Stimulated activated CD4-positive, alpha-beta T cell treated with anti-CD3 and anti-CD28 coated beads, Interleukin-15, amount 100 ng/mL, for 48 hours (primary cell): ENCODE results near the gene PAPOLG.
"Not testable (repeated sequence)": the region's sequence is repeated elsewhere in the genome, so short reads cannot be mapped to it uniquely, and the experiment has no call there.

ENCODE experiments used
- DNase-seq, 2 donors: peaks; one replicate each; pipeline ENCODE4 v3.0.0-alpha.2; 2020; ENCODE audit warnings: low read depth in 2 of 2

The PAPOLG gene

GRCh38 chr2:60822987-60823386, 66.9 kb downstream of the PAPOLG start:
- no peak for DNase-seq

GRCh38 chr2:60823694-60824305, 67.7 kb downstream of the PAPOLG start:
- DNase-seq, result no peak

GRCh38 chr2:60825666-60826065, 69.6 kb downstream of the PAPOLG start:
- no peak for DNase-seq

GRCh38 chr2:60826111-60826510, 70.0 kb downstream of the PAPOLG start:
- no peak for DNase-seq

- DNase-seq, result not testable (repeated sequence)
These were observed 70.8 kb downstream of the PAPOLG start for GRCh38 chr2:60826860-60827259.

GRCh38 chr2:60827369-60827768, 71.3 kb downstream of the PAPOLG start:
- DNase-seq, result no peak

- no peak for DNase-seq
These were observed 74.9 kb downstream of the PAPOLG start for GRCh38 chr2:60830991-60831390.

- no peak for DNase-seq
These were observed 75.9 kb downstream of the PAPOLG start for GRCh38 chr2:60831921-60832320.

GRCh38 chr2:60832621-60833020, 76.6 kb downstream of the PAPOLG start:
- DNase-seq, result no peak

- DNase-seq, result no peak
These were observed 78.2 kb downstream of the PAPOLG start for GRCh38 chr2:60834270-60834717.

- no peak for DNase-seq
These were observed 80.4 kb downstream of the PAPOLG start for GRCh38 chr2:60836491-60836890.

GRCh38 chr2:60837123-60837522, 81.1 kb downstream of the PAPOLG start:
- DNase-seq, result no peak

- no peak for DNase-seq
These were observed 82.4 kb downstream of the PAPOLG start for GRCh38 chr2:60838481-60838880.

- DNase-seq, result no peak
These were observed 83.2 kb downstream of the PAPOLG start for GRCh38 chr2:60839126-60839813.

- no peak for DNase-seq
These were observed 84.8 kb downstream of the PAPOLG start for GRCh38 chr2:60840880-60841279.

- no peak for DNase-seq
These were observed 86.9 kb downstream of the PAPOLG start for GRCh38 chr2:60843006-60843405.

- no peak for DNase-seq
These were observed 88.0 kb downstream of the PAPOLG start for GRCh38 chr2:60844105-60844504.

- DNase-seq, result no peak
These were observed 91.8 kb downstream of the PAPOLG start for GRCh38 chr2:60847854-60848253.
